Mucosa of rectum (tissue), 2 donors: ENCODE measurements around the gene GNAS.

Source experiments
- H3K27ac ChIP-seq, 2 donors: one replicate each; pipeline ENCODE4 v1.7.0; 2013; ENCODE audit warnings: inconsistent platforms in 2 of 2, low read depth in 2 of 2, low read length in 2 of 2
- H3K27me3 ChIP-seq, 2 donors: one replicate each; pipeline ENCODE4 v1.7.0; 2013; ENCODE audit warnings: low read length in 2 of 2; ENCODE audit not compliant: control insufficient read depth in 2 of 2, insufficient read depth in 2 of 2
- H3K36me3 ChIP-seq, 2 donors: one replicate each; pipeline ENCODE4 v1.7.0; 2013; ENCODE audit warnings: low read length in 2 of 2; ENCODE audit not compliant: control insufficient read depth in 2 of 2, insufficient read depth in 2 of 2
- H3K4me1 ChIP-seq, 2 donors: one replicate each; pipeline ENCODE4 v1.7.0; 2013; ENCODE audit warnings: low read length in 2 of 2, mild to moderate bottlenecking in 1 of 2; ENCODE audit not compliant: control insufficient read depth in 2 of 2, insufficient read depth in 2 of 2
- H3K4me3 ChIP-seq, 2 donors: one replicate each; pipeline ENCODE4 v1.7.0; 2013; ENCODE audit warnings: low read length in 2 of 2
- H3K9ac ChIP-seq, 2 donors: one replicate each; pipeline ENCODE4 v1.7.0; 2013; ENCODE audit warnings: low read length in 2 of 2, low read depth in 1 of 2, mild to moderate bottlenecking in 1 of 2
- H3K9me3 ChIP-seq, 2 donors: one replicate each; pipeline ENCODE4 v1.7.0; 2013; ENCODE audit warnings: low read length in 2 of 2; ENCODE audit not compliant: control insufficient read depth in 2 of 2
- donor health status: healthy.
- donor health status: Normal muscosa, but diverticular disease.

GNAS gene

DNA sequence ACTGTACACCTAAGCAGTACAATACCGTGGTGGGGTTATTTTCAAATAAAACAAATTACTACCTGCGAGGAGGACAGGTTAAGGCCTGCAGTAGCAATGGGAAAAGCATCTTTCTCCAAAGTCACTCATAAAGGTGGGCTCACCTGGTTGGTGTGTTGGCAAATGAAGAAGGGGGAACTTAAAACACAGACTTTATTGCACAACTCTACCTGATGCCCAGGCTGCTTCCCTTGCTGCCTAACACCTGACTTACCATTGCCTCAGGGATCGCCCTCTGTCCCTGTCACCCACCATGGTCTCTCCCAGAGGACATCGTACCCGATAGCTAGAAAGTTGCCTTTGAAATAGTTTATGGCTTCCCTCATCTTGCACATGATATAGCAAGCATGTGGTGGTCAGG is 53.6 kb downstream of the GNAS start:
- Histone ChIP-seq H3K36me3 (peaks cover 56 to 63% of the 10 kb centered on the region in 2 donors), H3K4me1 (peaks cover 8 to 11% of the 10 kb centered on the region in 2 donors), H3K9me3 (no peaks in the 10 kb centered on the region), H3K27me3 (no peaks in the 10 kb centered on the region), H3K9ac (no peak overlapping the region), H3K27ac (no peak overlapping the region), H3K4me3 (no peak overlapping the region)

- Histone ChIP-seq H3K9me3 (no peaks in the 10 kb centered on the region), H3K27me3 (no peaks in the 10 kb centered on the region), H3K9ac (peak overlapping the region; percentile 20 to 45), H3K4me1 (peaks cover 8 to 11% of the 10 kb centered on the region in 2 donors), H3K27ac (peak overlapping the region; percentile 63 to 68), H3K36me3 (peaks cover 59 to 68% of the 10 kb centered on the region in 2 donors), H3K4me3 (no peak overlapping the region)
Measured at GRCh38 chr20:58906894-58907293, 54.4 kb downstream of the GNAS start.

DNA sequence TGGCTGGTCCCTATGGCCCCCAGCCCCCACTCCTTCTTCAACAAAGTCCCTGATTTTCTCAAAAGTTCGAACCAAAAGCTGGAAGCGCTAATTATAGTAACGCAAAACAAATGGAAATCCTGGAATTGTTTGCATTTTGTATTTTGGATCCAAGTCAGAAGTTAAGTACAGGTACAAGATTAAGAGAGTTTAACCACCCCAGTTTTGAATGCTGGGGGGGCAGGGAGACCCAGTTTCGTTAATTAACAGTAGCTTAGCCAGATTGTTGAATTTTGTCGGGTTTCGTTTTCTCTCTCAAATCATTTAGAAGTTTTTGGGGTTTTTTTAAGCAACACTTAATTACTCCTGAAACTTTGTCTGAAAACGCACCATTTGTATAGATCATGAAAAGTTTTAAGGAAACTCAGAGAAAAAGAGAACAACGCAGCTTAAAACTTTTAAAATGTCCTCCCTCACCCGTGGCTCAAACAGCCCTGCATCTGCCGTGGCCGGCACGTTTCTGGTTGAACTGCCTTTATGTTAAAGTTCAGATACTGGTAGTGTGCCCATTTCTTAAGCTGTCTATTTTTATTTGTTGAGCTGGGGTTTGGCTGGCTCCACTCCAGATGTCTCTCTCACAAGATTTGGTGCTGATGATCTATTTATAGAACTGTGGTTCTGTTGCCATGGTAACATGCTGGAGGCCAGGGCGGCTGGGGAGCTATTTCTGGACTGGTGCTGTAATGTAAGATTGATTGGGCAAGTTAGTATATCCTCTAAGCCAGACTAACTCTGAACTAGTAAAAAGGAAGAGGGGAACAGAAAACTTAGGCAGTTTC is 55.0 kb downstream of the GNAS start:
- peak overlapping the region in 1 of 2 donors; percentile 35 for H3K4me3 ChIP-seq
- H3K27ac ChIP-seq = peak overlapping the region; percentile 63 to 68
- peaks cover 59 to 64% of the 10 kb centered on the region in 2 donors for H3K36me3 ChIP-seq
- no peaks in the 10 kb centered on the region for H3K9me3 ChIP-seq
- no peaks in the 10 kb centered on the region for H3K27me3 ChIP-seq
- peak overlapping the region; percentile 20 to 45 for H3K9ac ChIP-seq
- H3K4me1 ChIP-seq = peaks cover 8 to 11% of the 10 kb centered on the region in 2 donors

- peaks cover 8 to 11% of the 10 kb centered on the region in 2 donors for H3K4me1 ChIP-seq
- no peak overlapping the region for H3K9ac ChIP-seq
- no peak overlapping the region for H3K4me3 ChIP-seq
Measured at GRCh38 chr20:58908221-58908620, 55.7 kb downstream of the GNAS start.

DNA sequence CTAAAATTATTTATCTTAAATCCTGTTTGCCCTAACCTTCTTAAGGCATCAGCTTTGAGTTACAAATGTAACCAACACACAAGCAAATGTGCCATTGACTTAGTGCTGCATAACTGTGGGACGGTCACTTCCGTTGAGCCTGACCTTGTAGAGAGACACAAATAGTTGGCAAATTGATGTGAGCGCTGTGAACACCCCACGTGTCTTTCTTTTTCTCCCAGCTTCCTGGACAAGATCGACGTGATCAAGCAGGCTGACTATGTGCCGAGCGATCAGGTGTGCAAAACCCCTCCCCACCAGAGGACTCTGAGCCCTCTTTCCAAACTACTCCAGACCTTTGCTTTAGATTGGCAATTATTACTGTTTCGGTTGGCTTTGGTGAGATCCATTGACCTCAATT is 56.4 kb downstream of the GNAS start:
- H3K27ac ChIP-seq = no peak overlapping the region
- H3K4me3 ChIP-seq = no peak overlapping the region
- no peaks in the 10 kb centered on the region for H3K27me3 ChIP-seq

More at GRCh38 chr20:58908221-58908620, 55.7 kb downstream of the GNAS start:
- H3K27me3 ChIP-seq = no peaks in the 10 kb centered on the region
- peak overlapping the region; percentile 38 to 68 for H3K27ac ChIP-seq
- H3K9me3 ChIP-seq = no peaks in the 10 kb centered on the region
- H3K36me3 ChIP-seq = peaks cover 59 to 64% of the 10 kb centered on the region in 2 donors

GRCh38 chr20:58909585-58909984 is 57.1 kb downstream of the GNAS start:
- Histone ChIP-seq H3K9me3 (no peaks in the 10 kb centered on the region), H3K4me3 (no peak overlapping the region), H3K36me3 (peaks cover 47 to 50% of the 10 kb centered on the region in 2 donors), H3K9ac (no peak overlapping the region), H3K4me1 (peaks cover 8 to 11% of the 10 kb centered on the region in 2 donors), H3K27ac (no peak overlapping the region), H3K27me3 (no peaks in the 10 kb centered on the region)

More for the DNA sequence above, 56.4 kb downstream of the GNAS start:
- no peak overlapping the region for H3K9ac ChIP-seq
- H3K36me3 ChIP-seq = peaks cover 53 to 57% of the 10 kb centered on the region in 2 donors
- peaks cover 8 to 11% of the 10 kb centered on the region in 2 donors for H3K4me1 ChIP-seq
- H3K9me3 ChIP-seq = no peaks in the 10 kb centered on the region

- Histone ChIP-seq H3K4me1 (peaks cover 8 to 11% of the 10 kb centered on the region in 2 donors), H3K27ac (no peak overlapping the region), H3K9me3 (no peaks in the 10 kb centered on the region), H3K4me3 (no peak overlapping the region), H3K36me3 (peaks cover 39 to 41% of the 10 kb centered on the region in 2 donors), H3K27me3 (no peaks in the 10 kb centered on the region), H3K9ac (no peak overlapping the region)
Measured at GRCh38 chr20:58910473-58910872, 58.0 kb downstream of the GNAS start.

DNA sequence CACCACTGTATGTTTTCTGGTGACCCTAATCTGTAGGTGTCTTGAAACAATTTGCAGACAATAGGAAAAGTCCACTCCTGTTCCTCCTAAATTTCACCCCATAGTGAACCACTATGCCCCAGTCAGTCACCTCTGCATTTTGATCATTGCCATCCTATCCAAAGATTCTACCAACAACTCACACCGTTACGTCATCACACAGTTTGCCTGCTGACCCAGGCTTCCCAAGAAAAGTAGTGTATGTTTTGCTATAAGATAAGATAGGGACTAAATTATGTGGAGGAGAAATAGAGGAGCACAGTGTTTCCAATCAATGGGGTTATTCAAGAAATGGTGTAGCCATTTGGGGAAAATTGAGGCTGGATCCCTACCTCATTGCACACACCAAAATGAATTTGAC is 58.8 kb downstream of the GNAS start:
- Histone ChIP-seq H3K9me3 (no peaks in the 10 kb centered on the region), H3K4me3 (no peak overlapping the region), H3K9ac (no peak overlapping the region), H3K27me3 (no peaks in the 10 kb centered on the region), H3K27ac (no peak overlapping the region), H3K36me3 (peaks cover 30 to 33% of the 10 kb centered on the region in 2 donors), H3K4me1 (peaks cover 8 to 11% of the 10 kb centered on the region in 2 donors)

GRCh38 chr20:58911970-58912369 is 59.5 kb downstream of the GNAS start:
- Histone ChIP-seq H3K4me1 (peaks cover 5 to 9% of the 10 kb centered on the region in 2 donors), H3K36me3 (peaks cover 27 to 29% of the 10 kb centered on the region in 2 donors), H3K9me3 (no peaks in the 10 kb centered on the region), H3K9ac (no peak overlapping the region), H3K27ac (no peak overlapping the region), H3K27me3 (no peaks in the 10 kb centered on the region), H3K4me3 (no peak overlapping the region)

DNA sequence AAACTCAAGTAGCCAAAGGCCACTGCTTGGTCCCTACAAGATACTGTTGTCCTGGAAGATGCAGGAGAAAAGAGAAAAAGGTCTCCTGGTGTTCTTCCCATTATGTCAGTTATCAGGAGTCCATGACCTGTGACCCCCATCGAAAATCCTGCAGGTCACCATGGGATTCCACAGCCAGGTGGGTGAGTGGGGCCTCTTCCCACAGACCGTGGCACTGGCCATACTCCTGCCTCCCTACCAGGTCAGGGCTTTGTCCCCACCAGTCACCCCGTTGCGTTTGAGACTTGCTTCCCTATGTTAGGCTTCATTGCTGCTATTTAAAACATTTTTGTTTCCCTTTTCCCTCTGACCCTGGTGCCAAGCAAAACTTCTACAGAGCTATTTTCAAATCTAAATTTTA is 60.6 kb downstream of the GNAS start:
- no peak overlapping the region for H3K27ac ChIP-seq
- no peaks in the 10 kb centered on the region for H3K9me3 ChIP-seq
- H3K27me3 ChIP-seq = no peaks in the 10 kb centered on the region
- peaks cover 27 to 28% of the 10 kb centered on the region in 2 donors for H3K36me3 ChIP-seq
- H3K9ac ChIP-seq = no peak overlapping the region
- no peak overlapping the region for H3K4me3 ChIP-seq
- peaks cover 0 to 2% of the 10 kb centered on the region in 2 donors for H3K4me1 ChIP-seq
